IMR-90 (cell line): ENCODE measurements around the gene BMP8A.
"Not testable (repeated sequence)": the region's sequence is repeated elsewhere in the genome, so short reads cannot be mapped to it uniquely, and the experiment has no call there.

Source experiments
- BHLHE40 ChIP-seq: fragments of 150-350 bp; IDR thresholded peaks from 2 replicates; pipeline ENCODE4 v1.6.1; 2016; ENCODE audit warnings: mild to moderate bottlenecking, low read depth, low read length
- CEBPB ChIP-seq: IDR thresholded peaks from 2 replicates; pipeline ENCODE4 v1.6.1; 2012; ENCODE audit warnings: low read depth, low read length, improper control_type of control experiment
- FOS ChIP-seq: fragments of 150-350 bp; IDR thresholded peaks from 2 replicates; pipeline ENCODE4 v1.6.1; 2016; ENCODE audit warnings: low read depth, low read length
- MAFK ChIP-seq: IDR thresholded peaks from 2 replicates; pipeline ENCODE4 v1.6.1; 2012; ENCODE audit warnings: low read depth, low read length, improper control_type of control experiment
- MAZ ChIP-seq: IDR thresholded peaks from 2 replicates; pipeline ENCODE4 v1.6.1; 2012; ENCODE audit warnings: low read depth, mild to moderate bottlenecking, low read length, improper control_type of control experiment, moderate library complexity, borderline replicate concordance
- MXI1 ChIP-seq: IDR thresholded peaks from 2 replicates; pipeline ENCODE4 v1.6.1; 2012; ENCODE audit warnings: low read depth, mild to moderate bottlenecking, low read length, moderate library complexity, borderline replicate concordance
- NFE2L2 ChIP-seq: fragments of 150-350 bp; IDR thresholded peaks from 2 replicates; pipeline ENCODE4 v1.6.1; 2016; ENCODE audit warnings: low read depth, mild to moderate bottlenecking, low read length
- POLR2A ChIP-seq: IDR thresholded peaks from 2 replicates; pipeline ENCODE4 v1.6.1; 2012; ENCODE audit warnings: mild to moderate bottlenecking, low read depth, low read length
- RAD21 ChIP-seq: IDR thresholded peaks from 2 replicates; pipeline ENCODE4 v1.6.1; 2012; ENCODE audit warnings: low read length, improper control_type of control experiment
- RCOR1 ChIP-seq: IDR thresholded peaks from 2 replicates; pipeline ENCODE4 v1.6.1; 2012; ENCODE audit warnings: mild to moderate bottlenecking, low read length, improper control_type of control experiment; ENCODE audit not compliant: insufficient replicate concordance
- RFX5 ChIP-seq: IDR thresholded peaks from 2 replicates; pipeline ENCODE4 v1.8.0; 2012; ENCODE audit warnings: low read depth, mild to moderate bottlenecking, low read length, moderate library complexity
- TF ChIP-seq, protein P1 (sequence below): conservative IDR thresholded peaks from 2 replicates; pipeline ENCODE4 v1.5.1; 2012; ENCODE audit warnings: mild to moderate bottlenecking, low read depth, low read length, improper control_type of control experiment
- TF ChIP-seq, protein P2 (sequence below): fragments of 150-350 bp; IDR thresholded peaks from 2 replicates; pipeline ENCODE4 v1.6.1; 2017; ENCODE audit warnings: mild to moderate bottlenecking, antibody characterized with exemption, low read length, low read depth
- TF ChIP-seq, protein P3 (sequence below): fragments of 150-350 bp; IDR thresholded peaks from 2 replicates; pipeline ENCODE4 v1.6.1; 2016; ENCODE audit warnings: low read depth, mild to moderate bottlenecking, low read length, moderate library complexity, borderline replicate concordance

DNA sequence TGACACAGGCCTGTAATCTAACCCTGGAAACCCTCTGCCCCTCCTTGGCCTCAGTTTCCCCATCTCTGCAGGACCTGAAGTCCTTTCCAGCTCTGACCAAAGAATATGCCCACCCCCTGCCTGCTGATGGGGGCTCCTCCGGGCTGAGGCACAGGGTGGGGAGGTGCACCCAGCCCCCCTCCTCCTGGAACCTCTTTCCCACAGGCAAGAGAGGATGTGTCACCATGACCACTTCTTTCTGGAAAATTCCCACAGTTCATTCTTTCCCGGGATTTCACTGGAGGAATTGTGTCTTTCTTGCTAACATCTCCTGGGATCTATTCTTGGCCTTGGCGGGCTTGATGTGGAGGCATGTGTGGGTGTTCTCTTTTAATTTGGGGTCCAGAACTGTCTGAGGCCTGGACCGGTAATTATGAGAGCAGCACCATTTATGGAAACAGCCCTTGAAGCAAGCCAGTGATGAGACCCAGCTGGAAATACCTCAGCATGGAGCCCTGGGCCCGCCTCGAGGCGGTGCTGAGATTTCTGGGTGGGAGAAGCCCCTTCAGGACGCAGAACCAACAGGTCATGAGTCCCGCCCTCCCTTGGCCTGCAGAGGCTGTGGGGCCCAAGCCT, 6.8 kb downstream of the BMP8A start:
- not testable (repeated sequence) for TF ChIP-seq FOS, MAFK, POLR2A, CEBPB, NFE2L2, RCOR1, MXI1, BHLHE40, MAZ, RAD21, RFX5
- TF ChIP-seq, protein P1, sequence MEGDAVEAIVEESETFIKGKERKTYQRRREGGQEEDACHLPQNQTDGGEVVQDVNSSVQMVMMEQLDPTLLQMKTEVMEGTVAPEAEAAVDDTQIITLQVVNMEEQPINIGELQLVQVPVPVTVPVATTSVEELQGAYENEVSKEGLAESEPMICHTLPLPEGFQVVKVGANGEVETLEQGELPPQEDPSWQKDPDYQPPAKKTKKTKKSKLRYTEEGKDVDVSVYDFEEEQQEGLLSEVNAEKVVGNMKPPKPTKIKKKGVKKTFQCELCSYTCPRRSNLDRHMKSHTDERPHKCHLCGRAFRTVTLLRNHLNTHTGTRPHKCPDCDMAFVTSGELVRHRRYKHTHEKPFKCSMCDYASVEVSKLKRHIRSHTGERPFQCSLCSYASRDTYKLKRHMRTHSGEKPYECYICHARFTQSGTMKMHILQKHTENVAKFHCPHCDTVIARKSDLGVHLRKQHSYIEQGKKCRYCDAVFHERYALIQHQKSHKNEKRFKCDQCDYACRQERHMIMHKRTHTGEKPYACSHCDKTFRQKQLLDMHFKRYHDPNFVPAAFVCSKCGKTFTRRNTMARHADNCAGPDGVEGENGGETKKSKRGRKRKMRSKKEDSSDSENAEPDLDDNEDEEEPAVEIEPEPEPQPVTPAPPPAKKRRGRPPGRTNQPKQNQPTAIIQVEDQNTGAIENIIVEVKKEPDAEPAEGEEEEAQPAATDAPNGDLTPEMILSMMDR = not testable (repeated sequence)
- TF ChIP-seq, protein P2, sequence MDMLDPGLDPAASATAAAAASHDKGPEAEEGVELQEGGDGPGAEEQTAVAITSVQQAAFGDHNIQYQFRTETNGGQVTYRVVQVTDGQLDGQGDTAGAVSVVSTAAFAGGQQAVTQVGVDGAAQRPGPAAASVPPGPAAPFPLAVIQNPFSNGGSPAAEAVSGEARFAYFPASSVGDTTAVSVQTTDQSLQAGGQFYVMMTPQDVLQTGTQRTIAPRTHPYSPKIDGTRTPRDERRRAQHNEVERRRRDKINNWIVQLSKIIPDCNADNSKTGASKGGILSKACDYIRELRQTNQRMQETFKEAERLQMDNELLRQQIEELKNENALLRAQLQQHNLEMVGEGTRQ = not testable (repeated sequence)
- TF ChIP-seq, protein P3, sequence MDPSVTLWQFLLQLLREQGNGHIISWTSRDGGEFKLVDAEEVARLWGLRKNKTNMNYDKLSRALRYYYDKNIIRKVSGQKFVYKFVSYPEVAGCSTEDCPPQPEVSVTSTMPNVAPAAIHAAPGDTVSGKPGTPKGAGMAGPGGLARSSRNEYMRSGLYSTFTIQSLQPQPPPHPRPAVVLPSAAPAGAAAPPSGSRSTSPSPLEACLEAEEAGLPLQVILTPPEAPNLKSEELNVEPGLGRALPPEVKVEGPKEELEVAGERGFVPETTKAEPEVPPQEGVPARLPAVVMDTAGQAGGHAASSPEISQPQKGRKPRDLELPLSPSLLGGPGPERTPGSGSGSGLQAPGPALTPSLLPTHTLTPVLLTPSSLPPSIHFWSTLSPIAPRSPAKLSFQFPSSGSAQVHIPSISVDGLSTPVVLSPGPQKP = not testable (repeated sequence)
